GM19468 (cell line): ENCODE results near the gene OXCT1.
"Not testable (repeated sequence)": the region's sequence is repeated elsewhere in the genome, so short reads cannot be mapped to it uniquely, and the experiment has no call there.

ENCODE experiments used
- ATAC-seq: cut with Tn5 transposase; IDR thresholded peaks from one replicate; pipeline ENCODE4 v1.9.1; 2021; ENCODE audit warnings: mild to moderate bottlenecking, moderate library complexity, moderate number of reproducible peaks; ENCODE audit not compliant: unreplicated experiment; ENCODE audit errors: extremely low read depth

Gene OXCT1

DNA sequence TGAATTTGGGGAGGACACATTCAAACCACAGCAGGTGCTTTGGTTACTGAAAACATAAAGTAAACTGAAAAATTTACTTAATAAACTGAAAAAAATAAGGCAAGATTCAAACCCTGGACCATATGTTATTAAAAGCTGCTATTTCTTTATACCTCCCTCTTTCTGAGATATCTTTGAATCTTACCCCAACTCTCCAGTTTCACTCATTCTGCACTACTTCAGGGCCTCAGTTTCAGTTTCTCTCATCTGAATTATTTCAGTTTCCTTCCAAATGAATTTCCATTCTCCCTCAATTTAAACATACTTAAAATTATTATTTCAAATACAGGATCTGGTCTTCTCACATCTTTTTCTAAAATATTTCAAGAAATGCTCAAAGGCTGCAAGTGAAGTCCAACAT lies 4.9 kb upstream of the OXCT1 start:
- no peak for ATAC-seq

DNA sequence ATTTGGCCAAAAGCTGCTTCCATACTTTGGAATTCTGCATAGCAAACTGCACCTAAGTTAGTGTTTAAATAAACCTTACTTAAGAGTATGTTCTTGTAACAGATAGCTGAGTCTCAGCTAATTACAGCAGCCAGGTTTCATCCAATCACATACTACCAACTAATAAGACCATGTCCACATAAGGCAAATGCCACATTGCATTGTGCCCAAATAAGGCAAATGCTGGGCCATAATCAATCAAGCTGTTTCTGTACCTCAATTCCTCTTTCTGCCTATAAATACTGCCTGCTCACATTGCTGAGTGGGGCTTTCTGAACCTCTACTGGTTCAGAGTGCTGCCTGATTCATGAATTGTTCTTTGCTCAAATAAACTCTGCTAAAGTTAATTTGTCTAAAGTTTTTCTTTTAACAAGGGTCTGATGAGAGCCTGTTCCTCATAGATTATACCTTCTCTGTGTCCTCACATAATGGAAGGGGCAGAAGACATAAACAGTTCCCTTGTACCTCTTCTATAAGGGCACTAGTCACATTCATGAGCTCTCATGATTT lies 4.4 kb upstream of the OXCT1 start:
- ATAC-seq = no peak

DNA sequence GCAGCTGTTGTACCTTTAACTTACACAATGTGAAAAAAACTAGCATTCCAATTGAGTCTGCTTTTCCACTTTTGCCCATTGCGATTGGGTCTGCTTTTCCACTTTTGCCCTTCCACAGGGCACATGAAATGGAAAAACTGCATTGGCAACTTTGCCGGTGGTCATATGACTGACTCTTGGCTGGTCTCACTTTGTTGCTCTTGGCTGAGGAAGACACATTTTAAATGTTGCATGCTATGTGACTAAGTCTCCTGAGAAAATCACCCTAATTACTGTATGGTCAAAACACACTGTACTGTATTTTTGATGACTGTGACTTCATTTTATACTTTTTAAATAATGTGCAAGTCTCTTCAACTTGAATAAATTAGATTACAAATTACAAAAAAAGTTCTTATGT lies 1.6 kb upstream of the OXCT1 start:
- no peak for ATAC-seq

DNA sequence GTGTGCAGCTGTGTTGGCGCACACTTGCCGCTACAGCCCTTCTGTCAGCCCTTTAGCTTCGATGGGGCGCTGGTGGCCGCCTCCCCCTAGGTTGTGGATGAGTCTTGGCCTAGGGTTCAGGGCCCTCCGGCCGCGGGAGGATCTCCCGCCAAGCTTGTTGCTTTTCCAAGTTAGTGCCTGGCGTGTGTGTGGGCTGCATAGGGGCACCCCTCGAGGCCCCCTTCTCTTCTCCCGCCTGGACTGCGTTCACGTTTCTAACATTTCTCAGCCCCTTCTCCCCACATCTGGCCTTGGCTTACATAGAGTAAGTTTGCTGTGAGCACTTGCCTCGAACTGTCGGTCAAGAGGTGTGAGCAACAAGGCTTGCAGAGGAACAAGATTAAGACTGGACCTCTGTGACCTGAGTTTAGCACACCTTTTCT lies 413 bp upstream of the OXCT1 start:
- no peak for ATAC-seq

- ATAC-seq = no peak
Measured at GRCh38 chr5:41869151-41869723, 988 bp downstream of the OXCT1 start.

DNA sequence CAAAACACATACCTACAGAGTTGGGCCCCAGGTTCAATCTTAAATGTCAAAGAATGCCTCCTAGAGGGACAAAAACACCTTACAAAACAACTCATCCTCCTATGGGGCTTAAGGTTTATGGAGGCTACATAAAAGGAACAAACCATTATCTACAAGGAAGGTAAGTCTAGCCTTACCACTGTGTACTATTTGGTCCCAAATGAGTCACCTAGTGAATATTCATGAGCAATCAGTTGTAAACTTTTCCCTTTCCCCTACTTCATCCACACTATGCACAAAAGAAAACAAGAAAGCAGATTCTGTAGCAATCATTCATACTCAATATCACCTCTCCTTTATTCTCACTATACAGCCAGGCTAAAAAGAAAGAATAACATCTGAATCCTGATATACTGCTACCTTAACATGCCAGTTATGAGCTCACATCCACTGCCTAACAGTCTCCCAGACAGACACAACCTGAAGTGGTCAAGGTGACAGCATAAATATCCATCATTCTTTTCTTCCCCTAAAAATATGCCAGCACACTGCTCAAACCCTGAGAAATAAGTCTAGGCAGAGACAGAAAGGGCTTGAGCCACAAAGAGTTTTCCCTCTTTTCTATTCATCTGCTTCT lies 6.2 kb downstream of the OXCT1 start:
- ATAC-seq = peak; percentile 44

DNA sequence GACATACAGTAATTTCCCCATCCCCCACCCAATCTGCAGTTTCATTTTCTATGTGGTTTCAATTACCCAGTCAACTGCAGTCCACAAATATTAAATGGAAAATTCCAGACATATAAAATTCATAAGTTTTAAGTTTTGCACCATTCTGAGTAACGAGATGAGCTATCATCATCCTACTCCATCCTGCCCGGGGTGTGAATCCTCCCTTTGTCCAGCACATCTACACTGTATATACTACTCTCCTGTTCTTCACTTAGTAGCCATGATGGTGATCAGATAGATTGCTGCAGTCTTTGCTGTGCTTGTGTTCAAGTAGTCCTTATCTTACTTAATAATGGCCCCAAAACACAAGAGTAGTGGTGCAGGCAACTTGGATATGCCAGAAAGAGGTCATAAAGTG lies 11.3 kb downstream of the OXCT1 start:
- no peak for ATAC-seq

- ATAC-seq = no peak
Measured at GRCh38 chr5:41857989-41858388, 12.2 kb downstream of the OXCT1 start.

DNA sequence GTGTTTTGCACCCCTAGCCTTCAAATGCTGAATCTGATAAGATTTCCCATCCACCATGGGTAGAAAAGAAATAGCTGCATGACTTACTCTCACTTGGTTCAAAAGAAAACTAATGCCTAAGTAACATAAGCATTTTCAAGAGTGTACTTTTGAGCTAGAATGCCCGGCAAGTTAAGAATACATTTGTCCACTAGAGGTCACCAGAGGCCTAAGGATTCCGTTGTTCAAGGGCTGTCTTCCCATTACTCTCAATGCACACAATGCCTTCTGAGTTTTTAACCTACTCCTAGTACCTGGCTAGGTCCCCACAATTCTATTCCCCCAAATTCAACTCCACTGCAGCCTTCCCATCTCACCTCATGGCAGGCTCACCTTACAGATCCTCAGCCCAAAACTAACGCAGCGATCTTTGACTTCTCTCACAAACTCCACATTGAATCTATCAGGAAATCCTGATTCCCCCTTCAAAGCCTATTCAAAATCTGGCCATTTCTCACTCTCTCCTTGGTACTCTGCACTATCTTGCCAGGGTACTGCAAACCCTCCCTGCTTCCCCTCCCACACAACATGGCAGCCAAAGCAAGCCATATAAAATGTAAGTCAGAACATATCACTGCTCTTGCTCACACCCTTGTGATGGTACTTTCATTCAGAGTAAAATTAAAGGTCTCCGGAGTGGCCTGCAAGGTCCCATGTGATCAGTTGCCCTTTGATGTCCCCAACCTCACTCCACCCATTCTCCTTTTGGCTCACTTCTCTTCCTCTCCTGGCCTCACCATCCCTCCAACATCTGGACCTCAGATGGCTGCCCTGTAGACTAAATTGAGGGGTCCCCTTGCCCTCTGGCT lies 13.4 kb downstream of the OXCT1 start:
- ATAC-seq = peak; percentile 71

GRCh38 chr5:41852293-41852692 lies 17.9 kb downstream of the OXCT1 start:
- ATAC-seq = no peak

DNA sequence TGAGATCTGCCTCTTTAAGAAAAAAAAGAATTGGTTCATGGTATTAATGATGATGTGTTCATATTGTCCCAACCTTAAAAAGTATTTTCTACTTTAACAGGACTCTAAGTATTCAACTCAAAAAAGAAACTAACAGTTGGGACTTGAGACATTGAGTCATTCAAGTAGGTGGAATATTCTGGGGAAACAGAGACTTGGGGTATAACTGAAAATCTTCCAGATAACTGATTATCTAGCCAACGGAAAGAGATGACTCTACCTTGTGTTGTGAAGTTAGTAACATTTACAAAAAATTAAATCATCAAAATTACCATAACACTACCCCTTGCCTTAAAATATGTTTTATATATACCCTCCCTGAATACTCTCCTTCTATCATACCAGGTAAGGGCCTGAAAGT lies 19.1 kb downstream of the OXCT1 start:
- no peak for ATAC-seq

GRCh38 chr5:41848983-41849382 lies 21.2 kb downstream of the OXCT1 start:
- no peak for ATAC-seq

GRCh38 chr5:41845751-41846150 lies 24.5 kb downstream of the OXCT1 start:
- ATAC-seq = not testable (repeated sequence)

DNA sequence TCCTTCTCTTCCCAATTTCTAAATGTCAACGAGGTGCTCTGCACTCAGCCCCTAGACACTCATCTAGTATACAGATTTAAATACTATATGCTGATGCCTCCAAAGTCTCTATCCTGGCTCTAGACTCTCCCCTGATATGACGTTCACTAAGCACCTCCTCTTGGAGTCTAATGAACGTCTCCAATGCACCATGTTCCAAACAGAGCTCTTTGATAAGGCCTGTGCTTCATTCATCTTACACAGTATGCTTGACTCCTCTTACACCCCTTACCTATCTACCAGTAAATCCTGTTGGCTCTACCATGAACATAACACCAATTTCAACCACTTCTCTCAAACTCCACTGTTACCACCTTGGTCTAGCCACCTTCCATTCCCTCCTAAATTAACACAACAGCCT lies 25.7 kb downstream of the OXCT1 start:
- ATAC-seq = no peak

DNA sequence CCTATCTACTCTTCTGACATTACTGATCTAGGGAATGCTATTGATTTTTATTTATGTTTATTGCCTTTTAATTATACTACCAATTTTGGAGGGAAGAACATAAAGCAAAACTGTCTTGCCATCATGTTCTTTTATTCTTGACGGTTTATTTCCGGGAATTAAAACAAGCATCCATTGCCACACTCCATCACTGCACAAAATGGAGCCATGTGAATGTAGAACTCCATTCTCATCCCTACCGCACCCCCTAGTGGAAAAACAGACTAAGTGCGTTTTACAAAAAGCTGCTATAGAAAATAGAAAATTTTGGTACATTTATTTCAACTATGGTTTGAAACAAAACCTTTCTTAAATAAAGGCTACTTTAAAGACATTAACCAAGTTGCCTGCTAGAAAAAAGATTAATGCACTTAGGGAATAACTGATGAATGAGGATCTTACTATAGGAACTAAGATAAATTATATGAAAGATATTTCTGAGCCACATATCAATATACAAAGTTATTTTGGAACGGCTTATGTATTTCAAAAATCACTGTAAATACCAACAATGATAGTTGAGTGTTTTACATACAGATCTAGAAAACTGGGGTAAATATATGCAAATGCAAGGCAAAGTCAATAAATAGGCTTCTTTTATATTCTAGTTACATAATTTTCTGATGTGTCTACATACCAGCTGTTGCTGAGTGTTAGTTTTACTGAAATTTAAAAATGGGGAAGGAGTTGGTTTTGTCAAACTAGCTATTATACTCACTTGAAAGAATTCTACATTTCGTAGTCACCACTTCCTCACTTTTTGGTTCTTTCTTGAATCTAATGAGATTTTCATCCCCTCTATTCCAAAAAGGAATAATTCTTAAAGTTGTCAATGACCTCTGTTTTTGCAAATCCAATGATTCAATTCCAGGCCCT lies 26.5 kb downstream of the OXCT1 start:
- peak; percentile 9 for ATAC-seq

DNA sequence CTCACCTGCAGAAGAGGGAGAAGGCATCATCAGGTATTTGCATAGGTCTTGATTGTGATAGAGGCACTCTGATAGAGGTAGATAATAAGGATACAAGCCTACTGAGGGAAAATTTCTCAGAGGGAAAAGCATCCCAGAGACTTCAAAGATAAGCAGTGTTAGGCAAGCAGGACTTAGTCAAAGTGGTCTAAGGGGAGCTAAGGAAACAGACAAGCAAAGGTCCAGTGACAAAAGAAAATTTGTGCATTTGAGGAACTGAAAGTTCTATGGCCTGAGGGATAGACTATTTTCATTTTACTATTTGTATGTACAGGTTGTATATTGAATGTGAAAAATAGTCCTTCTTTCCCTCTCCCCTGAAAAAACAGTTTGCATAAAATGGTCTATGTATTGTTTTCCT lies 27.4 kb downstream of the OXCT1 start:
- ATAC-seq = peak; percentile 57

- ATAC-seq = no peak
Measured at GRCh38 chr5:41841325-41841724, 28.9 kb downstream of the OXCT1 start.

- no peak for ATAC-seq
Measured at GRCh38 chr5:41840251-41840650, 30.0 kb downstream of the OXCT1 start.

DNA sequence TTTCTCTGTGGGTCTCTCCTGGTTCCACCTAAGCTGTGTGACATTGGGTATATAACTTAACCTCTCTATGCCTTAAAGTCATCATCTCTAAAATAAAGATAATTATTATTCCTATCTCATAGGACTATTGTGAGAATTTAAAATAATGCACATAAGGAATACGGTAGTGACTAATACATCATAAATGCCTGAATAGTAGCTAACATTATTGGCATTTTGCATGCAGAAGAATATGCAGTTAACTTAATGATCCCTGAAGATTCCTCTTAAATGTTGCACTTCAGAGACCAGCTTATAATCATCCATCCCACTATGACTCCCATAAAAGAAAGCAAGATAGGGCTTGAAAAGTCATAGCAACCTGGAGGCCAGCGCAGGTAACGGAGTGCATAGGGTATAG lies 32.4 kb downstream of the OXCT1 start:
- ATAC-seq = no peak

DNA sequence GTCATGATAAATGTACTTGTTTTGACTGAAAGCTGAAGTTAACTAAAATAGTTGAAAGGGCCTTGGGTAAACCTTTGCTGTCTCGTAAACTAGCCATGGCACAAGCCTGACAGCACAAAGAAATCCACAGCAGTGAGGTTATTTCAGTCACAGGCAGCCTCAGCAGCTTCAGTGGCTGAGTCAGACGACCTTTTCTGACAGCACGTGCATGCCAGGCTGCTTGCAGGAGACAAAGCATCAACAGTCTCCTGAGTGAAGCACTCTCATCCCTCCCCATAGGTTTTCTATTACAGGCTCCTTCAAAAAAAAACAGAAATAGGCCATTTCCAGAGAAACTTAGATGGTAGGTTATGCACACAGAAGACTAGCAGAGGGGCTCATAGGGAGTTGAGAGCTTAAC lies 34.6 kb downstream of the OXCT1 start:
- no peak for ATAC-seq
